SU-DHL-6 (cell line): Measurements from ENCODE around the gene CCNI2.

Experiments used
- H2AFZ ChIP-seq: fragments of 200-600 bp; sonication (generic); 2 replicates; pipeline ENCODE4 v1.6.1; 2014; ENCODE audit warnings: low read depth, mild to moderate bottlenecking, moderate library complexity, mixed read lengths, antibody characterized with exemption, low read length; ENCODE audit not compliant: severe bottlenecking
- H3F3A ChIP-seq: fragments of 200-600 bp; shearing (Covaris generic); 2 replicates; pipeline ENCODE4 v1.6.0; 2016; ENCODE audit warnings: antibody characterized with exemption, mild to moderate bottlenecking; ENCODE audit not compliant: insufficient read depth
- H3K27ac ChIP-seq: fragments of 200-600 bp; sonication (generic); 2 replicates; pipeline ENCODE4 v1.5.1; 2016; ENCODE audit warnings: low read depth, mild to moderate bottlenecking, low read length, moderate library complexity, mixed read lengths
- H3K27me3 ChIP-seq: fragments of 200-600 bp; sonication (generic), shearing (Covaris generic); 2 replicates; pipeline ENCODE4 v1.6.0; 2014; ENCODE audit warnings: mild to moderate bottlenecking, low read length
- H3K36me3 ChIP-seq: fragments of 200-600 bp; sonication (generic); 2 replicates; pipeline ENCODE4 v1.6.1; 2014; ENCODE audit warnings: mild to moderate bottlenecking, low read length, mixed read lengths
- H3K4me2 ChIP-seq: fragments of 300-600, 200-600 bp; shearing (Covaris generic), sonication (generic); 2 replicates; pipeline ENCODE4 v1.6.0; 2014; ENCODE audit warnings: low read length, low read depth, mild to moderate bottlenecking; ENCODE audit not compliant: poor library complexity, severe bottlenecking
- H3K4me3 ChIP-seq: fragments of 200-600 bp; sonication (generic); 2 replicates; pipeline ENCODE4 v1.5.1; 2014; ENCODE audit warnings: antibody characterized with exemption, low read length, mild to moderate bottlenecking, mixed read lengths; ENCODE audit not compliant: insufficient read depth, poor library complexity, severe bottlenecking
- H3K79me2 ChIP-seq: fragments of 200-600 bp; sonication (generic); 2 replicates; pipeline ENCODE4 v1.6.1; 2014; ENCODE audit warnings: mild to moderate bottlenecking, low read length, moderate library complexity; ENCODE audit not compliant: insufficient read depth
- H3K9ac ChIP-seq: fragments of 200-600 bp; sonication (generic); 2 replicates; pipeline ENCODE4 v1.7.0; 2014; ENCODE audit warnings: mild to moderate bottlenecking, low read length
- H3K9me2 ChIP-seq: fragments of 200-600 bp; sonication (generic); replicated peaks from 2 replicates; pipeline ENCODE4 v1.6.1; 2014; ENCODE audit warnings: low read length; ENCODE audit not compliant: insufficient read depth
- H3K9me3 ChIP-seq: fragments of 200-600 bp; sonication (generic); 2 replicates; pipeline ENCODE4 v1.6.1; 2014; ENCODE audit warnings: low read length, mixed read lengths; ENCODE audit not compliant: insufficient read depth
- H4K20me1 ChIP-seq: fragments of 200-600 bp; sonication (generic); 2 replicates; pipeline ENCODE4 v1.6.1; 2014; ENCODE audit warnings: low read depth, mild to moderate bottlenecking, antibody characterized with exemption, low read length, moderate library complexity, mixed read lengths
- EZH2phosphoT487 ChIP-seq: fragments of 200-600 bp; sonication (generic), shearing (Covaris generic); conservative IDR thresholded peaks from 2 replicates; pipeline ENCODE4 v1.6.1; 2018; ENCODE audit warnings: mild to moderate bottlenecking, antibody characterized with exemption, low read length, moderate library complexity, mixed read lengths
- TF ChIP-seq, protein P1 (sequence below): fragments of 200-600 bp; sonication (generic); IDR thresholded peaks from one replicate; pipeline ENCODE4 v1.5.1; 2017; ENCODE audit warnings: antibody characterized with exemption, mild to moderate bottlenecking, low read length, moderate library complexity; ENCODE audit not compliant: insufficient read depth, poor library complexity, severe bottlenecking

CCNI2 gene

DNA sequence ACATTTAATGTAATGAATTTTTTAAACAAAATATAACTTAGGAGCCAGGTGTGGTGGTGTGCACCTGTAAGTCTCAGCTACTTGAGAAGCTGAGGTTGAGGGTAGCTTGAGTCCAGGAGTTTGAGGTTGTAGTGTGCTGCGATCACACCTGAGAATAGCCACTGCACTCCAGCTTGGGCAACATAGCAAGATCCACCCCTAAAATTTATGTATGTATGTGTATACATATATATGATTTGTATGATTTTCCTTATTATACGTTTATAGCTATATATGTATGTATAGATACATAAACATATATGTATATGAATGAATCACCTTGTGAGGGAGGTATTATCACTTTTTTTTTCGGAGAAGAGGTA, 653 bp upstream of the CCNI2 start:
- peak overlapping the region; percentile 48 for H3K9ac ChIP-seq
- no peaks in the 10 kb centered on the region for H3K9me2 ChIP-seq
- H3K4me2 ChIP-seq = peak overlapping the region; percentile 59
- no peaks in the 10 kb centered on the region for H3K36me3 ChIP-seq
- no peak overlapping the region for H3K27ac ChIP-seq
- peak overlapping the region; percentile 89 for H2AFZ ChIP-seq
- H3K27me3 ChIP-seq = no peaks in the 10 kb centered on the region
- TF ChIP-seq, protein P1, sequence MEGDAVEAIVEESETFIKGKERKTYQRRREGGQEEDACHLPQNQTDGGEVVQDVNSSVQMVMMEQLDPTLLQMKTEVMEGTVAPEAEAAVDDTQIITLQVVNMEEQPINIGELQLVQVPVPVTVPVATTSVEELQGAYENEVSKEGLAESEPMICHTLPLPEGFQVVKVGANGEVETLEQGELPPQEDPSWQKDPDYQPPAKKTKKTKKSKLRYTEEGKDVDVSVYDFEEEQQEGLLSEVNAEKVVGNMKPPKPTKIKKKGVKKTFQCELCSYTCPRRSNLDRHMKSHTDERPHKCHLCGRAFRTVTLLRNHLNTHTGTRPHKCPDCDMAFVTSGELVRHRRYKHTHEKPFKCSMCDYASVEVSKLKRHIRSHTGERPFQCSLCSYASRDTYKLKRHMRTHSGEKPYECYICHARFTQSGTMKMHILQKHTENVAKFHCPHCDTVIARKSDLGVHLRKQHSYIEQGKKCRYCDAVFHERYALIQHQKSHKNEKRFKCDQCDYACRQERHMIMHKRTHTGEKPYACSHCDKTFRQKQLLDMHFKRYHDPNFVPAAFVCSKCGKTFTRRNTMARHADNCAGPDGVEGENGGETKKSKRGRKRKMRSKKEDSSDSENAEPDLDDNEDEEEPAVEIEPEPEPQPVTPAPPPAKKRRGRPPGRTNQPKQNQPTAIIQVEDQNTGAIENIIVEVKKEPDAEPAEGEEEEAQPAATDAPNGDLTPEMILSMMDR = no peak
- no peak for TF ChIP-seq EZH2phosphoT487
- H3K4me3 ChIP-seq = peak overlapping the region; percentile 51
- no peaks in the 10 kb centered on the region for H4K20me1 ChIP-seq
- H3K9me3 ChIP-seq = no peaks in the 10 kb centered on the region
- no peaks in the 10 kb centered on the region for H3K79me2 ChIP-seq
- H3F3A ChIP-seq = no peaks in the 10 kb centered on the region; the same call in 1 of the 2 replicates

DNA sequence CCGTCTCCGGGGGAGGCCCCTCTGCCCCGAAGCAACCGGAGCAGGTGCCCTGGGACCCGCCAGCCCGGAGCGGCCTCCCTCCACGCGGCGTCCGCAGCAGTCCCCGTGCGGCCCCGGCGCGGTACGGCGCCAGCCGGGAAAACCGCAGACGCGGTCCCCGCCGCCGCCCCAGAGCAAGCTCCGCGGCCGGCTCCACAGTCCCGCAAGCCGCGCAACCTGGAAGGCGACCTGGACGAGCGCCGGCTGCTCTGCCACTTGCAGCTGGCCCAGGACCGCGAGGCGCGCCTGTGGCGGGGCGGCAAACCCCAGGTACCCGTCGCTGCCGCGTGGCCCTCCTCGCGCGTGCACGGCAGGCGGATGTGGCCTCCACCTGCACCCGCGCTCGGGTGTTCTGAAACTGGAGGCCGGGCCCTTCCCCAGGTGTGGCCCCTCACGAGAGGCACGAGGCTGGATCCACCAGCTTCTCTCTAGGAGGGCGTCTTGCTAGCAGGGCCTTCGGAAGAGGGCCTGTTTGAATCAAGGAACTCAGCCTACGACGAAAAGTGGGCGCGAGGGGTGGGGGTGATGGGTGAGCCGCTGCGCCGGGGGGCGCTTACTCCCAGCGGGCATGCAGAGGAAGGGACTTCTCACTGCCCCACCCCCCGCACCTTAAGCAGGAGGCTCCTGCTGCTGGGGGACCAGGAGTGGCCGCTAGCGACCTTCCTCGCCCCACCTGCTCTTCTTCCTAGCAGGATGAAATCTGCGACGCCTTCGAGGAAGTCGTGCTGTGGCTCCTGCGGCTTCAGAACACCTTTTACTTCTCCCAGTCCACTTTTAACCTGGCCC, 602 bp downstream of the CCNI2 start:
- H3K4me2 ChIP-seq = peak overlapping the region; percentile 59
- H3F3A ChIP-seq = no peaks in the 10 kb centered on the region; the same call in 1 of the 2 replicates
- TF ChIP-seq, protein P1 = no peak
- no peak; the same call in 1 of the 2 replicates for TF ChIP-seq EZH2phosphoT487
- no peaks in the 10 kb centered on the region for H4K20me1 ChIP-seq
- H3K36me3 ChIP-seq = no peaks in the 10 kb centered on the region
- H3K4me3 ChIP-seq = peak overlapping the region; percentile 51
- no peak overlapping the region for H3K27ac ChIP-seq
- peak overlapping the region; percentile 89 for H2AFZ ChIP-seq
- no peaks in the 10 kb centered on the region for H3K9me3 ChIP-seq
- H3K27me3 ChIP-seq = no peaks in the 10 kb centered on the region
- no peaks in the 10 kb centered on the region for H3K79me2 ChIP-seq
- H3K9me2 ChIP-seq = no peaks in the 10 kb centered on the region
- peak overlapping the region; percentile 48 for H3K9ac ChIP-seq

DNA sequence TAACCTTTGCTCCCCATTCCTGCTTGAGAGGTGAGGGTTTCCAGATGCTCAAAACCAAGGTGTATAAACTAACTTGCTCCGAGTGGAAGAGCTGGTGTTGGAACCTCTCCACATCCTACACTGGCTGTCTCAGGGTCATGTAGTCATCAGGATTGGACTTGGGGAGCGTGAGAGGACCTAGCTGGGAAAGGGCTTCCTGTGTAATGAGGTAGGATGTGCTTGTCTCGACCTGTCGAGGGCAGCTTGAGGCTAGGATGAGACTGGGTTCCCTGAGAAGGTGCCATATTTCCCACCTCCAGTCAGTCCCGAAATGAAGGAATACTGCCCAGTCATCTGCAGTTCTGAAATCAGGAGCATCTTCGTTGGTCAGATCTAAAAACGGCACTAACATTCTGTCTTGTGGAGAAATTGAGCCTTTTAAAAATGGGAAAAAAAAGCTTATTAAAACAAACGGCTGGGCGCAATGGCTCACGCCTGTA, 1.3 kb downstream of the CCNI2 start:
- TF ChIP-seq, protein P1 = no peak
- no peak for TF ChIP-seq EZH2phosphoT487
- H3F3A ChIP-seq = no peaks in the 10 kb centered on the region; the same call in 1 of the 2 replicates
- H3K4me3 ChIP-seq = no peak overlapping the region
- no peaks in the 10 kb centered on the region for H3K9me3 ChIP-seq
- H4K20me1 ChIP-seq = no peaks in the 10 kb centered on the region
- H3K27ac ChIP-seq = no peak overlapping the region
- H3K27me3 ChIP-seq = no peaks in the 10 kb centered on the region
- no peak overlapping the region for H3K4me2 ChIP-seq
- no peak overlapping the region for H3K9ac ChIP-seq
- H3K9me2 ChIP-seq = no peaks in the 10 kb centered on the region
- no peak overlapping the region for H2AFZ ChIP-seq
- H3K36me3 ChIP-seq = no peaks in the 10 kb centered on the region
- no peaks in the 10 kb centered on the region for H3K79me2 ChIP-seq
